HepG2 (cell line): Measurements from ENCODE around the gene VMO1.

Experiments
- CTCF ChIP-seq: sonication (generic); formaldehyde crosslinking; IDR thresholded peaks from 2 replicates; pipeline ENCODE4 v1.5.0; 2020; ENCODE audit warnings: mild to moderate bottlenecking, missing genetic modification reagents, moderate library complexity
- EZH2 ChIP-seq: conservative IDR thresholded peaks from 2 replicates; pipeline ENCODE4 v1.6.1; 2012; ENCODE audit warnings: mild to moderate bottlenecking, low read depth, low read length, moderate library complexity
- IKZF4 ChIP-seq: sonication (generic); formaldehyde crosslinking; IDR thresholded peaks from 2 replicates; pipeline ENCODE4 v1.5.1; 2020; ENCODE audit warnings: borderline replicate concordance, mild to moderate bottlenecking, low read depth, missing genetic modification reagents; ENCODE audit errors: not compliant biosample characterization
- ISX ChIP-seq: sonication (generic); formaldehyde crosslinking; conservative IDR thresholded peaks from 2 replicates; pipeline ENCODE4 v1.5.0; 2020; ENCODE audit warnings: missing genetic modification reagents
- TCF12 ChIP-seq, 2 experiments: fragments of 450-650 bp in 1 of 2; sonication (generic) in 1 of 2; formaldehyde crosslinking in 1 of 2; IDR thresholded peaks; 2 replicates each; pipeline versions ENCODE4 v1.6.1 to v1.8.0; 2017 to 2022; ENCODE audit warnings: antibody characterized with exemption in 1 of 2, mild to moderate bottlenecking in 1 of 2, missing genetic modification reagents in 1 of 2, moderate library complexity in 1 of 2
- YY1 ChIP-seq: IDR thresholded peaks from 2 replicates; pipeline ENCODE4 v1.6.1; 2011; ENCODE audit warnings: low read length, low read depth, moderate library complexity, mild to moderate bottlenecking; ENCODE audit not compliant: insufficient read depth, insufficient replicate concordance

GRCh38 chr17:4777969-4778760 is 8.0 kb downstream of the VMO1 start:
- TF ChIP-seq CTCF (CRISPR knock-in tag): no peak
- TF ChIP-seq TCF12 (IDR thresholded peaks at IDR 0.05): no peak
- TF ChIP-seq TCF12 (CRISPR knock-in tag; IDR thresholded peaks at IDR 0.05): no peak
- no peak for TF ChIP-seq ISX
- TF ChIP-seq IKZF4 (CRISPR knock-in tag): peak; percentile 24
- no peak for TF ChIP-seq YY1
- no peak for TF ChIP-seq EZH2
